GM06990 (cell line): ENCODE results near the gene ZMAT5.

Source experiments
- DNase-seq: peaks from one replicate; pipeline ENCODE4 v3.0.0-alpha.2; 2011; ENCODE audit not compliant: insufficient read length; ENCODE audit errors: extremely low read depth
- H3K27me3 ChIP-seq: replicated peaks from 2 replicates; pipeline ENCODE4 v1.6.0; 2011; ENCODE audit warnings: low read length; ENCODE audit not compliant: control insufficient read depth, insufficient read depth
- H3K36me3 ChIP-seq: 2 replicates; pipeline ENCODE4 v1.5.1; 2011; ENCODE audit warnings: low read length; ENCODE audit not compliant: control insufficient read depth, insufficient read depth
- H3K4me3 ChIP-seq: replicated peaks from 2 replicates; pipeline ENCODE4 v1.5.1; 2011; ENCODE audit warnings: low read depth, mild to moderate bottlenecking, control low read depth, low read length
- TF ChIP-seq, protein P1 (sequence below): IDR thresholded peaks from 2 replicates; pipeline ENCODE4 v1.5.1; 2011; ENCODE audit warnings: low read length, control low read depth, mild to moderate bottlenecking, inconsistent platforms; ENCODE audit not compliant: insufficient read depth, poor library complexity, severe bottlenecking

Gene ZMAT5

DNA sequence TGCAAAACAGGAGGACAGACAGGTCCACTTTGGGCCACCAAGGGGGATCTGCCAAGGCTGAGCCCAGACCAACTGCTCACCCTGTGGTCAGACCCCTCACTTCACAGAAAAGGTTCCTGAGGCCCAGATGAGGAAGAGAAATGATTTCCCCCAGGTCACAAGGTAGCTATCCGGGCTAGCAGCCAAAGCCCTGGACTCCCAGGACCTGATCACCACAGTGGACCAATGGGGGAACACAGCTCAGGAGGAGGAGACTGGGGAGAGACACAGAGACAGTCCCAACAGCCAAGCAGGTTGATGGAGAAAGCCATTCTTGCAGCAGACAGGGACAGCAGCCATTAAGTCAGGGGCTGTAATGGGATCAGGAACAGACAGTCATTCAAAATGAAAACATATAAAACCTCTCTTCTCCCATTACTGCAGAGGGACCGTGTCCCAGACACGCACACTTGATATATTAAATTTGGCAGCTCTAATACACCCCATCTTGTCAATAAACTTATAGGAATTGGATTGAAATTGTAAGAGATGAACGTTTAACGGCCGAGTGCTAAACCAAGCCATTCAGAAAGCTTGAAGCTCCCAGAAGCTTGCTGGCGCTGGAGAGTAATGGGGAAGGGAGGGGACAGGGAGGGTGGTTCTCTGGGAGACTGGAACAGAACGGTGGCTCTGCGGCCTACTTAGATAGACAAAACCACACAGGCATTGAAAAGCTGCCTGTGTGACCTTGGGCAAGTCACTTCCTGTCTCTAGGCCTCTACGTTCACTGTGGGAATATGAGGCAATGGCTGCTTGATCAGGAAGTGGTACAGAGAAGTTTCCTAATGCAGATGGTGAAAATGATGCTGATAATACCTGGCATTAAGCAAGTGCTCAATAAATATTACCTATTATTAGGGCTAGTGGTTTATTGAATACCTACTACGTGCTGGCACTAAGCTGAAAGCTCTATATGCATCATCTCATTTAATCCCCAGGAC lies 16.0 kb downstream of the ZMAT5 start:
- DNase-seq = no peak
- Histone ChIP-seq H3K4me3 (no peak overlapping the region), H3K36me3 (peaks cover 7% of the 10 kb centered on the region), H3K27me3 (no peaks in the 10 kb centered on the region)
- TF ChIP-seq, protein P1, sequence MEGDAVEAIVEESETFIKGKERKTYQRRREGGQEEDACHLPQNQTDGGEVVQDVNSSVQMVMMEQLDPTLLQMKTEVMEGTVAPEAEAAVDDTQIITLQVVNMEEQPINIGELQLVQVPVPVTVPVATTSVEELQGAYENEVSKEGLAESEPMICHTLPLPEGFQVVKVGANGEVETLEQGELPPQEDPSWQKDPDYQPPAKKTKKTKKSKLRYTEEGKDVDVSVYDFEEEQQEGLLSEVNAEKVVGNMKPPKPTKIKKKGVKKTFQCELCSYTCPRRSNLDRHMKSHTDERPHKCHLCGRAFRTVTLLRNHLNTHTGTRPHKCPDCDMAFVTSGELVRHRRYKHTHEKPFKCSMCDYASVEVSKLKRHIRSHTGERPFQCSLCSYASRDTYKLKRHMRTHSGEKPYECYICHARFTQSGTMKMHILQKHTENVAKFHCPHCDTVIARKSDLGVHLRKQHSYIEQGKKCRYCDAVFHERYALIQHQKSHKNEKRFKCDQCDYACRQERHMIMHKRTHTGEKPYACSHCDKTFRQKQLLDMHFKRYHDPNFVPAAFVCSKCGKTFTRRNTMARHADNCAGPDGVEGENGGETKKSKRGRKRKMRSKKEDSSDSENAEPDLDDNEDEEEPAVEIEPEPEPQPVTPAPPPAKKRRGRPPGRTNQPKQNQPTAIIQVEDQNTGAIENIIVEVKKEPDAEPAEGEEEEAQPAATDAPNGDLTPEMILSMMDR = no peak

DNA sequence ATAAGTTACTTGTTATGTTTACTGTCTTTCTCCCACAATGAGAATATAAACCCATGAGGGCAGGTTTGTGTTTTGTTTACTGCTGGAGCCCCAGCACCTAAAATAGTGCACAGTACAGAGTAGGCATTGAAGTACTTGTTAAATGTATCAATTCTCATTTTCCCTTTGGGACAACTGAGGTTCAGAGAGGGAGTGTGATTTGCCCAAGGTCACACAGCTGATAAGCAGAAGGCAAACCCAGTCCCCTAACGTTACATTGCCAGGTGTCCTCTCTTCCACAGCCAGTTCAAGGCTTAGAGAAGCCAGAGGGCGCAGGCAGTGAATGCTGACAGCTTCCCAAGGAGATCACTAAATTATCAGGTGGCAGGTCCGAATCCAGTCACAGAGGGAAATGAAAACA lies 16.8 kb downstream of the ZMAT5 start:
- Histone ChIP-seq H3K36me3 (peaks cover 9% of the 10 kb centered on the region), H3K4me3 (no peak overlapping the region), H3K27me3 (no peaks in the 10 kb centered on the region)
- DNase-seq = no peak
- TF ChIP-seq, protein P1 = no peak

DNA sequence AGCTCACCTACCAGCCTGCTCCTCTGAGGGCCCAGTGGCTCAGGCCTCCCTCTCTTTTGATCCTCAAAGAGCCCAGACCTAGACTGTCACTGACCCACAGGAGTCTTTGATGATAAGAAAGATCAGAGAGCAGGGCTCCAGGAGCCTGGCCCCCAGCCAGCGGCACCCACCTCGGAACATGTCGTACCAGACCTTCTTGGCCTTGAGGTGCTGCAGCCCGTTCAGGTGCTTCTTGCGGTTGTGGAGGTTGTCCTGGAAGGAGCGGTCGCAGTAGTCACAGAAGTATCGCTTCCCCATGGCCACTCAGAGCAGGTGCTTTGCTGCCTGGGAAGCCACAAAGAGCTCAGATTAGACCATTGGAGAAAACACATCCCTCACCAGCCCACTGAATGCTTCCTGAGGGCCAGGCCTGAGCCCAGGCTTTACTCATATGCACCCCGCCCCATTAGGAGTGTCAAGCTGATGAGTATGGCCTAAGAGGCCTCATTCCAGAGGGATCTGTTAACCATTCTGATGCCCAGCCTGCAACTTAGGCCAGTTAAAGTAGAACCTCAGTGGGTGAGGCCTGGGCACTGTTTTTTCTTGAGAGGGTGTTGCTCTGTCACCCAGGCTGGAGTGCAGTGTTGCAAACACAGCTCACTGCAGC lies 18.4 kb downstream of the ZMAT5 start:
- no peak overlapping the region for H3K4me3 ChIP-seq
- TF ChIP-seq, protein P1 = no peak
- no peak for DNase-seq
- peaks cover 9% of the 10 kb centered on the region for H3K36me3 ChIP-seq
- no peaks in the 10 kb centered on the region for H3K27me3 ChIP-seq

DNA sequence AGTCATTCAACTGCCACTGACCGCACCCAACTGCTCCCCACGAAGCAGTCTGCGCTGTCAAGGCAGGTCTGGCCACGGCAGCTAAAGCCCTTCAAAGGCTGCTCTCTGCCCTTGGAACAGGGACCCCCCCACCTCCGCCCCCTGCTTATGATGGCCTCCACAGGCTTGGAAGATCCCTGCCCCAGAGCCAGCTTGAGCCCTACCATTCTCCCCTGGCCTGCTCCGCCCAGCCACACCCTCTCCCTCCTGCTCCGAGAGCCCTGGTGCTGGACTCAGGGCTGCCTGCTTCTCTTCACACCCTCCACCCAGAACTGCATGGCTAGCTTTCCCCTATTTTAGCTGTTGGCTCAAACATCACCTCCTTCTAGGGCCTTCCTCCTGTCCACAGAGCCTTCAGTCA lies 19.0 kb downstream of the ZMAT5 start:
- Histone ChIP-seq H3K27me3 (no peaks in the 10 kb centered on the region), H3K36me3 (peaks cover 9% of the 10 kb centered on the region), H3K4me3 (no peak overlapping the region)
- no peak for DNase-seq
- TF ChIP-seq, protein P1 = no peak

DNA sequence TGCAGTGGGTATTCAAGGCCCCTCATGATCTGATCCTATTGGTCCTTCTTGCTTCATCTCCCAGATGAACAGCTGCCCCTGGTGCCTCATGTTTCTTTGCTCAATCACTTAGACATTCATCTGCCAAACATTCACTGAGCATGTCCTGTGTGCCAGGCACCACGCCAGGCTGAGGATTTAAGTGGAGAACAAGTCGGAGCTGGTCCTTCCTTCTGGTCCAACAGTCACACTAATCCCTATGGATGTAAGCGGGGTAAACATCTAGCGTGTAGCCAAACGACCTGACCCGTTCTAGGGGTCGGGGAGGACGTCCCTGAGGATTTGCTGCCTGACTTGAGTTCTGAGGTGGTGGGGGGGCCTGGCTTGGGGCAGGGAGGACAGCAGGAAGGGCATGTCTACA lies 21.9 kb downstream of the ZMAT5 start:
- DNase-seq = no peak
- H3K4me3 ChIP-seq = no peak overlapping the region
- TF ChIP-seq, protein P1 = no peak
- peaks cover 9% of the 10 kb centered on the region for H3K36me3 ChIP-seq
- H3K27me3 ChIP-seq = no peaks in the 10 kb centered on the region
